Endothelial cell of hepatic sinusoid (primary cell): ENCODE data around the gene TNPO3.
"Not testable (repeated sequence)": the region's sequence is repeated elsewhere in the genome, so short reads cannot be mapped to it uniquely, and the experiment has no call there.

Experiments used
- in situ Hi-C: cut with HindIII; loops from 2 replicates; pipeline ENCODE4 v1.10.0; 2017; ENCODE audit warnings: low sequenced_read_pairs

TNPO3 gene

DNA sequence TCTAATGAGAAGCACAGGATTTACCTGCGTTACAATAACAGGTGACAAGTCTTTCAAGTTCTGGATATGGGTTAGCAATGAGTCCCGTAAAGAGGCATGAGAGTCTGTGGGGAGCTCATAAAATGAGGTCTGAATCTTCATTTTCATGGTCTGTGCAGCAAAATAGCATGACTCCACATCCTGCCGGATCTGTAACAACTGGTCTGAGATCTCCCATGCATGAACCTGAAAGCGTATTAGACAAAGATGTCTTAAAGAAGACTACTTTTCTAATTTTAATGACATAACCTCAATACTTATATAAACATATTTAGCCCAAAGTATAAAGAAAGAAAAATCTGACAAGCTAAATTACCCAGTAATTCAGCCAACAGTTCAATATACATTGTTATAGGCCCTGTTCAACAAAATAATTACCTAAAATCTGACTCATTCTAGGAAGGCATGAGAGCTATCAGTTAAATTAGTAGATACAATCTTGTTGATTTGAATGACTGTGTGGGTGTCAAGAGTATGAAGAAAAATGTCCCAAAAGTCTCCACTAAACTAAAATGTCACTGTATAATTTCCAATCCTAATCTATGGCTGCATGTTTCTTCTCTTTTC lies 36.9 kb downstream of the TNPO3 start:
- in situ Hi-C loops: no loop called here

DNA sequence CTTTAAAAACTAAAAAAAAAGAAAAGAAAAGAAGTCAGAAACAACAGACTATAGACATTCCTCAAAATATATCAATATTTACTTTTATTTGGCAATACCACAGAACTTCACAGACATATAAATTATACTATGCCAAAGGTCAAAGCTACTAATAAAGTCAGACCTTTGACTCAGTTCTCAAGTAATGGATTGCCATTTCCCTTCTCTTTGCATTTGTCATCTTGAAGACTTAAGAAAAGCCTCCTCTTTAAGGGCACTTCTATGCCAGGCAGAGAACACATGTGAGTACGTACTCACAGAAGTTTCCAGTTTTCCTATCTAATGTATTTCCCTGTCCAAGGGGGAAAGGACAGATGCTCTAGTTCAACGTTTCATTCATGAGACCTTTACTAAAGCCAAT lies 37.6 kb downstream of the TNPO3 start:
- in situ Hi-C loops: no loop called here

DNA sequence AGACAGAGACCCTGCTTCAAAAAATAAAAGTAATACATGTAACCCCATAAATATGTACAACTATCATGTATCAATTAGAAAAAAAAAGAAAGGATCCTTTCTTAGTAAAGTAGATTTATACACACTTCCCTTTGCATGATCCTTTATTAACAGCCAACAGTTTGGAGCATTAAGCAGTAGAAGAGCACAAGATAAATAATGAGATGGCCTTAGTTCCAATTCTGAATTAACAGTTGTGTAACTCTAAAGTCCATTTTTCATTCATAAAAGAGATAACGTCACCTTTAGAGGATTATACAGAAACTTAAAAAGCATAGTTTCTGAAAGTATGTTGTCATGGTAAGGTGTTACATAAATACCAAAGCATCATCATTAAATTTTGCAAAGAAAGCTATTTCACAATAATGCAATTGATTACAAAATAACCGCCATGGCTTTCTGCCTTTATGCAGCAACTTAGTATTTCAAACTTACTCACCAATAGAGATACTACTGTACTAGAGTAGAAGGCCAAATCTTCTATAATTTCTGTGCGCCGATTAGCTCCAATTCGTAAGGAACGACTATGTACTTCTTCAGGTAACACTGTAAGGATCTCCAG lies 40.3 kb downstream of the TNPO3 start:
- in situ Hi-C loops: no loop called here

DNA sequence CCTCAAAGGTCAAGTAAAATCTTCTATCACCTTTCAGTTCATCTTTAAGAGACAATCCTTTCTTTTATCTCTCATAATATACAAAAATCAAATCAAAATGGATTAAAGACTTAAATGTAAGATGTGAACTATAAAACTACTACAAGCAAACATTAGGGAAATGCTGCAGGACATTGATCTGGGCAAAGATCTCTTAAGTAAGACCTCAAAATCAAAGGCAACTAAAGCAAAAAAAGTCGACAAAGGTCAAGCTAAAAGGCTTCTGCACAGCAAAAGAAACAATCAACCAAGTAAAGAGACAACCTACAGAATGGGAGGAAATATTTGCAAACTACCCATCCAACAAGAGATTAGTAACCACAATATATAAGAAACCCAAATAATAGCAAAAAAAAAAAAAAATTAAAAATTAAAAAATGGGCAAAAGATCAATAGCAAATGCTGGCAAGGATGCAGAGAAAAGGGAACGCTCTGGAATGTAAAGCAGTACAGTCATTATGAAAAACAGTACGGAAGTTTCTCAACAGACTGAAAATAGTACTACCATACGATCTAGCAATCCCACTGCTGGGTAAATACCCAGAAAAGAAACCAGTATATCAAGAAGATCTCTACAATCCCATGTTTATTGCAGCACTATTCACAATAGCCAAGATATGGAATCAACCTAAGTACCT lies 41.7 kb downstream of the TNPO3 start:
- in situ Hi-C loops: no loop called here

DNA sequence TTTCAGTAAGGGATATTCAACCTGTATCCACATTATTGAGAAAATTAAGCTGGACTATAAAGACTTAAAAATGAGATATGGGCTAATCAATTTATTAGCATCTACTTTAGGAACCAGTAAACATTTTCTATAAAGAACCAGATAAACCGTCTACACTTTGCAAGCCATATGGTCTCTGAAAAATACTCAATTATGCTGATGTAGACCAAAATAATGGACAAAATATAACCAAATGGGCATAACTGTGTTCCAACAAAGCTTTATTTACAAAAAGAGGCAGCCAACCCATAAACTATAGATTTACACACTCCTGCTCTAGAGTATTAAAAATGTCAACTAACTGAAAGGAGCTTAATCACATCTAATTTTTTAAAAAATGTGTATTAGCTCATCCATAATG lies 42.3 kb downstream of the TNPO3 start:
- in situ Hi-C loops: no loop called here

DNA sequence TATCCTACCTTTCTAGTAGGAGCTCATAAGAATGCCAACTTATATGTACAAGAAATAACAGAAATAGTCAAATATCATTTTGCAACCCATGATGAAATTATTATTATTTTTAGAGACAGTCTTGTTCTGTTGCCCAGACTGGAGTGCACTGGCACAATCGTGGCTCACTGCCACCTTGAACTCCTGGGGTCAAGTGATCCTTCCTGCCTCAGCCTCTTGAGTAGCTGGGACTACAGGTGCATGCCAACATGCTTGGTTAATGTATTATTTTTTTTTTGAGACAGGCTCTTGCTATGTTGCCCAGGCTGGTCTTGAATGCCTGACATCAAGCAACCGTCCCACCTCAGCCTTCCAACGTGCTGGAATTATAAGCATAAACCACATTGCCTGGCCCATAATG lies 44.8 kb downstream of the TNPO3 start:
- in situ Hi-C loops: no loop called here

DNA sequence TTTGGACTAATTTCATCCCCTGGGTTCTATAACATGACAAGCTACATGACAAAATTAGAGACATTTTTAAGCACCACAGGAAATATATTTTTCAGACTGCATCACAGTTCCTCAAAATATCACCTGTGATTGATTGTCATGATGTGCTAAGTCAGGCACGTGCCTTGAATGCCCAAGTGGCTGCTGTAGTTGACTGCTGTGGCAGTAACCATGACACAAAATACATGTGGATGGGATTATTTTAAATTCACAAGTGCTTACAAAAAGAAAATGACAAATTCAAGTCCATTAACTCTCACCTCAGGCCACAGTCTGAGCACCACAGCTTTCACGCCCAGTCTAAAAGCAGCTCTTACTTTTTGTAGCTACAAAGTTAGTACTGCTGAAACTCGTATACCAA lies 45.5 kb downstream of the TNPO3 start:
- in situ Hi-C loops: loop anchor here (5.0 kb wide), 1 partner anchor 57 kb away; no protein-coding TSS in a partner anchor

DNA sequence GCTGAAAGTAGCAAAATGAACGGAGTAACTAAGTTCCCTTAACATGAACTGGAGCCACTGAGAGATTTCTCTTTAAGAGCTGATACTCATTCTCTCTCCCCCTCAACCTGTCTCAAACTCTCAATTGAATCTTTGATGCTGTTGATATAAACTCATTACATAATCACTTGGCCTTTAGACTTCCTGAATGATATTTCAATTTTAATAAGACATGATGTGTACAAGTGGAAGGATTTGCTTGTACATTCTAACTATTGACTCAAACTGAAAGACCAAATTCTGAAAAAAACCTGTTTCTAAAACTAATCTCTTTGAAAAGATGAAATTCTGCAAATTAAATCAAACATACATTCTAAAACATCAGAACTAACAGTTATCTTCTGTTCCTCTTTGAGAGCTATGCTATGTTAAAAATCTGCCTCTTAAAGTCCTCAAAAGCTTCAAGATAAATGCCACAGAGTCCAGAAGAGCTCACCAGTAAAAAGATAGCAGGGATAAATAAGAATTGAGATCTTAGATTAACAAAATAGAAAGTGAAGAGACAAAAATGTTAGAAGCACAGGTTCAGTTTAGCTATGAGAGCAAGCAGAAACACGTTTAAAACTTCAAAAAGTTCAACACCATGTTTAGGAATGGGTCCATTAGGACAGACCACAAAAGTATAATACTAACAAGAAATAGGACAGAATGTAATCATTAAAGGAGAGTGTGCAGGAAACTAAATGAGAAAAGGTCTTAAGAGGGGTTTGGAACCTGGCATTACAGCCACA lies 46.1 kb downstream of the TNPO3 start:
- in situ Hi-C loops: loop anchor here (5.0 kb wide), 1 partner anchor 57 kb away; no protein-coding TSS in a partner anchor

DNA sequence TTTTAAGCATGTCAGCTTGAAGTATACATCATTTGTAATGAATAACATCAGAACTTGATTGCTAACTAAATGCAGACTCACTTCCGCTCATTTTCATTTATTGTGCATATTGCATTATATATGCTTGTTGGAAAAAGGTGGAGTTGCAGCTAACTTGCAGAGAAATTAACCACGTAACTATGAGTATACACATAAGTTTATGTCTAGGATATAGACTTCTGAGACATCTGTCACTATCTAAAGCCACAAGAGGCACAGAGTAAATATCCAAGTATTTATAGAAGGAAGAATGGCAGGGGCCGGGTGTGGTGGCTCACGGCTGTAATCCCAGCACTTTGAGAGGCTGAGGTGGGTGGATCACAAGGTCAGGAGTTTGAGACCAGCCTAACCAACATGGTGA lies 47.3 kb downstream of the TNPO3 start:
- in situ Hi-C loops: loop anchor here (5.0 kb wide), 1 partner anchor 55 kb away; no protein-coding TSS in a partner anchor

DNA sequence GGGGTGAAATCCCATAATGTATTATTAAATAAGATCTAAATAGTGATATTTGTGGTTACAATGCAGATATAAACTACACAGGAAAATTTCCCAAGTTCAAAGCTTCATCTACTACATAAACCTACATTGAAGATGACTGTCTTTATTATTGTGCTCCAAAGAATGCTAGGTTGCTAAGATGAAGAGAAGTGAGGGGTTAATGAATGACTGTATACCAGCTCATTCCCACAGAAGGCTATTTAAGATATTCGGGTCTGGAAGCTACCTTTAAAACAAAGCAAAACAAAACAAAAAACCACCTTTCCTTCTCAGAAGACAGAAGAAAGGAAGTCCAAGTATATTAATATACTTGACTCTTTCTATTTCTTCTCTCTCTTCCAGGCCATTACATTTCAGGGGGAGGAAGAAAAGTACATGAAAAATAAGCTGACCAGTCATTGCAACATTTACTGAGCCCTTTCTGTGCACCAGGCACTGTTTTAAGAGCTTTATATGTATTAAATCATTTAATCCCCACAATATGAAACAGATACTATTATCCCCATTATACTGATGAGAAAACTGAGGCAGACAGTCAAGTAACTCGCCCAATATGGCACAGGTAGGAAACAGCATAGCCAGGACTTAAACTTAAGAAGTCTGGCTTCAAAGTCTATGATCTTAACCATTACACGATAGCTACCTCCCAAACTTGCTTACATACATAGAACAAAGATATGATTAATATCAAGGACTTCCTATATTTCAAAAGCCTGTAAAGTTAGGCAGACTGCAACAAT lies 48.1 kb downstream of the TNPO3 start:
- in situ Hi-C loops: loop anchor here (5.0 kb wide), 1 partner anchor 55 kb away; no protein-coding TSS in a partner anchor

DNA sequence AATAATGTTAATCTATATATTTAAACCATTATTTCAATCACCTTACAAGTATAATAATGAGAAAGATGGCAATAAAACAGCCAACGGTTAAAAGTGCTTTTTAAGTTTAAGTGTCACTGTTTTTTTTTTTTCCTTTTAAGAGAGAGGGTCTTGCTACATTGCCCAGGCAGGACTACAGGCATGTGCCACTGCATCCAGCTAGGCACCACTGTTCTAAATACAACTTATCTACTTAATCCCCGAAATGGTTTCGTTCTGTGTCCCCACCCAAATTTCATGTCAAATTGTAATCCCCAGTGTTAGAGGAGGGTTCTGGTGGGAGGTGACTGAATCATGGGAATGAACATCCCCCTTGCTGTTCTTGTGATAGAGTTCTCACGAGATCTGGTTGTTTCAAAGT lies 49.7 kb downstream of the TNPO3 start:
- in situ Hi-C loops: loop anchor here (5.0 kb wide), 1 partner anchor 53 kb away; no protein-coding TSS in a partner anchor

DNA sequence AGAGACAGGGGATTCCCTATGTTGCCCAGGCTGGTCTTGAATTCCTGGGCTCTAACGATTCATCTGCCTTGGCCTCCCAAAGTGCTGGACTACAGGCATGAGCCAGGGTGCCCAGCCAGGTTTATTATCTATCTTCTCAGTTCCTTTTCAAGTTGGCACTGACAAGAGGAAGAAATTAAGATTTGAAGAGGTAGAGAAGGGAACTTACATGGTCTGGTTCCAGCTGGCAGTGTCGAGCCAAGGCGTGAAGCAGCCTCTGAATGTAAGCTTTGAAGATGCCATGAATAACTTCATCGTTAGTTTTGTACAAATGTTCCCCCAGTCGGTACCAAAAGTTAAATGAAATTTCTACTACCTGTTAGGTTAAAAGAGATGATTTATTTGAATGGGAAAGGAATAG lies 57.7 kb downstream of the TNPO3 start:
- in situ Hi-C loops: no loop called here

DNA sequence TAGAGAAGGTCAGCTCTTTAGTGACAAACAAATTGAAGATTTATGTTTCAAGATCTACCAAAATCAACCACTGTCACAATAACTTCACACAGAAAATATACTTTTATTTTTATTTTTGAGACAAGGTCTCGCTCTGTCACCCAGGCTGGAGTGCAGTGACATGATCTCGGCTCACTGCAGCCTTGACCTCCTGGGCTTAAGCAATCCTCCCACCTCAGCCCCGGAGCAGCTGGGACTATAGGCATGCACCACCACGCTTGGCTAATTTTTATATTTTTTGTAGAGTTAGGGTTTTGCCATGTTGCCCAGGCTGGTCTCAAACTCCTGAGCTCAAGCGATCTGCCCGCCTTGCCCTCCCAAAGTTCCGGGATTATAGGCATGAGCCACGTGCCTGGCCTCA lies 60.4 kb downstream of the TNPO3 start:
- in situ Hi-C loops: not testable (repeated sequence)

DNA sequence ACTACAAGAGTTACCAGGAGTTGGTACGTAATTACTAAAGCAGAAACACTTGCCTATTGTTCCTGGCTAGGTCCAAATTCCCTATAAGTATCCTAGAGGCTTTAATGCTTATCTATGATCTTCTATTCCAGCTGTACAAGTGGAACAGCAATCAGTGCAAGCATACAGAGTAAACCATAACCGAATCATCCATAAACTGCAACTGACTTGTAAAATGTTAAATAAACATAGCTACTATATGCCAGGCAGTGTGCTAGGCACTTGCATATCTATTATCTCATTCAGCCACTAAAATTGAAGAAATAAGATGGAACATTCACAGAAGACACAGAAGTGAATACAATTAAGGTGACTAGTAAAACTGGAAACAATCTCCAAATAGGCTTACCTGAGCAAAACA lies 61.5 kb downstream of the TNPO3 start:
- in situ Hi-C loops: no loop called here

DNA sequence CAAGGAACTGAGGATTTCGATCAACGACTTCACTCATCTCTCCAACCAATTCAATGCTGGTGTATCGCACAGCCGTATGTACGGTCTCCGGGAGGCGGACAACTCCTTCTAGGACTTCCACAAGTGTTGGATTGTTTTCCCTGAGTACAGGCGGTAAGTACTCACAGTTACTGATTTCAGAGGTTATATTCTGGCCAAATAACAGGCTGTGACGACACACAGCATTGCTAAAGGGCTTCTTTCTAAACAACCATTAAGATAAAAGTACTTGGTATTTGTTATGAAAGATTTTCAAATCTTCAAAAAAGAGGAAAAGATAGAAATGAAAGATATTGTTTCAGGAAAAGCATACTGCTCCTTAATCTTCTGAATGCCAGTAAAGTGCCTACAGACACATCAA lies 65.0 kb downstream of the TNPO3 start:
- in situ Hi-C loops: no loop called here

DNA sequence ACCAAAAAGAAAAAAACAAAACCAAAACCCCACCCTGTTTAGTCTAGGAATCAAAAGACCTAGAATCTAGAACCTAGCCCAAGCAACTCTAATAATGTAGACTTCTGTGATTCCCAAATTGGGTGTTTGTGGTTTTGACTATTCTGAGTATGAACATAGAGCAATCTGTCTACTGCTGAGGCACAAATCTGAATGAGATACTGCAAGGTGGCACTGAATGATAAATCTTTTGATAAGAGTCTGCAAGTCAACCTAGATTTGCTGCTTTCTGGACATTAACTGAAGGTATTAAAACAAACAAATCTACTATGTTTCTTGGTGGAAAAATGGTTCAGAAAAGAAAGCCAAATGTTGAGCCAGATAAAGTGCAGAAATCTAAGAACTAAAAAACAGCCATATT lies 66.5 kb downstream of the TNPO3 start:
- in situ Hi-C loops: no loop called here

DNA sequence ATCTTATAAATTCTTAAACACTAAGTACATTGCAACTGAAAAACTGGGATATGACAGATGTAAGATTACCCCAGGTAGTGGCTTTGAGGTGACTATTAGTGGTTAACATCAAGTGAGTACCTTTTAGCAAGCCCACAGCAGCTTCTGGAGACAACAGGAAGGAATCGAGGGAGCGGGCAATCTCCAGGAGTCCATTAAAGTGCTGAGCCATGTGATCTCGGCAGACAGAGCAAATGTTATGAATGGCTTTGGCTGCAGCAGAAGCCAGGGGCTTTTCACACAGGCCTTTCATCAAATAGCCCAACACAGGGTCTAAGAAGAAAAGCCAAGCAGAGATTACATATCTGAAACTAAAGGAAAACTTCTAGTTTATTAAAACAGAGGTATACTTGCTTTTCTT lies 68.3 kb downstream of the TNPO3 start:
- in situ Hi-C loops: no loop called here

DNA sequence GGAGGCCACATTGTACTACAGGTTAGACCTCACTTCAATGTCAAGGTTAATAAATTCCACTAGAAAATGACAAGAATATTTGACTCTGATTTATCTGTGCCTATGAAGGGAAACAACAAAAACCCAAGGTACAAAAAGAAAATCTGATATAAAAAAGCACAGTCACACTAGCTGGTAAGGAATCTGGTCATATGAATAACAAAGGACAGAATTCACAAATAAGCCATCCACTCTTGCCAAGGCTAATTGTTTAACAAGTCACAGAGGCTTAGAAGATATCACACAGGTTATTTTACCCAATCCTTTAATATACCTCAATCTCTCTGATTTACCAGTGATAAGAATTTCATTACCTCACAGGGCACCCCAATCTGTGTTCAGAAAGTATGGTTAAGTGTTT lies 69.3 kb downstream of the TNPO3 start:
- in situ Hi-C loops: no loop called here

DNA sequence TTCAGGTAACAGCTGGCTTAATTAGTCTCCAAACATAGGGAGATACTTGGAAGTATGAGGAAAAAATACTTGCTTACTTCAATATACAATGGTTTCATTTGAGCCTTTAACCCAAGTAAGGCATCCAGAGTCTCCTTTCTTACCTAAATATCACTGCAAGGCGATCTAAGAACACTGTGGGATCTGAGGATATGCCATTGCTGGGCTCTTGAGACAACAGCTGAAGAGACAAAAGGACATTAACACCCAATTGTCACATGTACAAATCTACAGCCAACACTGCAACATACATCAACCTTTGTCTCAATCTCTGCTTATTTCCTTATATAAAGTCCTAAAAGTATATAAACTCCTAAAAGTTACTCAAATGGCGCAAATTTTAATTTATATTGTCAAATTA lies 72.8 kb downstream of the TNPO3 start:
- in situ Hi-C loops: no loop called here

DNA sequence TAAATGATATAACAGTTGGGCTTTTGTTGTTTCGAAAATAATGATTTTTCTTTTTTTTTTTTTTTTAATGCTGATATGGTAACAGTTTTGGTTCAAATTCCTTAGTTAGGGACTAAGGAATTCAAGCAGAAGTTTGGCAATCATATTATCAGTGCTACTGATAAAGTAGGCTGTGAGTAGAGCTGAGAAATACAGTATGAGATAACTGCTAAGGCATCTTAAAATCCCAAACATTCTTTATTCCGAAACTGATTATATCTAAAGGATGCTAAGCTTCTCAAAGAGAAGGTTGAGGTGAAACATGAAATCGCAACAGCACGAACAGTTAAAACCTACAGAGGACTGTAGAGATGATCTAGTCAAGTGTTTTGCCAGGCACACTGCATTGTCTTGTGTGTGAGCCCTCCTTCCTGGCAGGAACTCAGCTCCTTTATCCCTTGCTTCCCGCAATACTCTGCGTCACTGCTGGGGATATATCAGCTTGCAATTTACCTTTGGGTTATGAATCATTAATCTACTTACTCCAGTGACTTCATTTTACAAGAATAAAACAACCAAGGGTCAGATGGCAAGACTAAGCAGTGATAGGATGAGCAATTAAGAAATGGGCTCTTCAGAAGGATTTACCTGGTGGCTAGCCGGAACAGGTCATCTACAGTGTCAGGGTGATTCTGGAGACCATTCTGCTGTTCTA lies 80.5 kb downstream of the TNPO3 start:
- in situ Hi-C loops: no loop called here
